HG02678 (cell line): ENCODE data around the gene DRGX.

Source experiments
- ATAC-seq: cut with Tn5 transposase; IDR thresholded peaks from one replicate; pipeline ENCODE4 v1.9.1; 2021; ENCODE audit warnings: mild to moderate bottlenecking, moderate library complexity; ENCODE audit not compliant: unreplicated experiment

DRGX gene

GRCh38 chr10:49363309-49364031 is 32.4 kb downstream of the DRGX start:
- ATAC-seq, result no peak

DNA sequence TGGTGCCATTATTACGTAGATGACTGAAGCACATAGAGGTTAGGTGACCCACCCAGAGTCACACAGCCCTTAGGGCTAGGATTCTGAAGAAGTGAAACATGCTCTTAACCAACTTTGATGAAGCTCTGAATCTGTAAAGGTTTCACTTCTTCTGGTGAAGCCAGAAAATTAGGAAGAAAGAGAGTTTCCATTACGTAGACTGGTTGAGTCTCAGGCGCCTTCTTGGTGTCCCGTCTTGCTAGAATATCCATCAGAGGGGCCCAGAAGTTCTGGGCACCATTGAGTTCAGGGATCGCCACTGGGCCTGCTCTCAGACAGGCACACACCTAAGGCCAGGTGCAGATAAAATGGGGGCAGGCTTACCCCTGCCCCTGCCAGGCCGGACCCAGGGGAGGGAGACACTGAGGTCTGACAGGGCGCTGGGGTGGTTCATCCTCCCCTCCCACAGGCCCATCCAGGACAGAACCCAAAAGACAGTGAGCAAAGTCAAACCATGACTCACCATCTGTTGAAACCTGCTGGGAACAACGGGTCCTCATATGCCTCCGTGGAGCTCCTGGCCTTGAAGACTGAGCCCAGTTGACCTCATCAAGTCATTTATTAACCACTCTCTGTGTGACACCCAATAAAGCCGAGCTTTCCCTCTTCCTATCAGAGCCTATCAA is 33.2 kb downstream of the DRGX start:
- peak; percentile 91 for ATAC-seq

DNA sequence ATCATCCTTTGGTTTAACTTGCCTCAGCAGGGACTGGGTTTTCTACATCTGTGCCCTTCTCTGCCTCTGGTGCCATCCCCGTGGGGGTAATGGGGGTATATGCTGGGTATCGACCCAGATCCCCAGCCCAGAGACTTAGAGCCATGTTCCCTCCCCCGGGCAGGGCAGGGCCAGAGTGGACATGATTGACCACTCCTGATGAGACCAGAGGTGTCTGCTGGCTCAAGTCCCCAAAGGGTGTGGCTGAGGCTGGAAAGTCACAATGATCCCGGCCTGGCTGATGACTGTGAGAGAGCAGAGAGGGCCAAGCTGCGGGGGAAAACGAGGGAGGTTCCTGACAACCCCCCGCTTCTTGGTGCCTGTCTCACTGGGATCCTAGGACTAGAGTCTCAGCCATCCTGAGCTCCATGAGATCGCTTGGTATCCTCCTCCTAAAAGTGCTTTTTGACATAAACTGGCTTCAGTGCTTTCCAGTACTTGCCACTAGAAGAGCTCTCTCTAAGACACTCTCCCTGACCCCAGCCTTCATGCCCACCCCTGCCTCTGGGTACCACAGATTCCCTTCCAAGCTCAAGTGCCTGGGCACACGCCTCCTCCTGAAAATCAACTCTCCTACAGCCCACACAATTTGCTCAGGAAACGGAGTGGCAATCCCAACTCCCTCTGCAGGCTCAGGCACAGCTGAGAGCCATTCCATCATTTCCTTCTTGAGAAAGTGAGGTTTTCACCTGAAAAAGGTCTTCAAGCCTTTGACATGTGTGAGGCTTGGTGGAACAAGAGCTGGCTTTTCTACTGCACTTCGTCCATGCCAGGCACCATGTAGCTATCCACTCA is 33.9 kb downstream of the DRGX start:
- no peak for ATAC-seq

DNA sequence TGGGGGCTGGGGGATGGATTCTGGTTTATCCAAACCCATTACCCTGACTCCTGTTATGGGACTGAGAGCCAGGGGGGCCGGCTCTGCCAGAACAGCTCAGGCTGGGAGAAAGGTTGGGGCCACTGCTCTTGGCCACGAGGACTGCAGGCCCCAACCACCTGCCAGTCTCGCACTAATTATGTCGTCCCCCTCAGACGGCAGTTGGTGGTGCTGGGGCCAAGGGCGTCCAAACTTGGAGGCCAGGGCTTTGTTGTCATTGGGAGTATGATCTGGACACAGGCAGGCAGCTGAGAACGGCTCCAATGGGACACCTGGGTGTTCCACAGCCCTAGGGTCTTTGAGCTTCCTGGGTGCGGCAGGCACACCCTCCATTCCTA is 34.7 kb downstream of the DRGX start:
- no peak for ATAC-seq

GRCh38 chr10:49360271-49361177 is 35.4 kb downstream of the DRGX start:
- ATAC-seq, result no peak

DNA sequence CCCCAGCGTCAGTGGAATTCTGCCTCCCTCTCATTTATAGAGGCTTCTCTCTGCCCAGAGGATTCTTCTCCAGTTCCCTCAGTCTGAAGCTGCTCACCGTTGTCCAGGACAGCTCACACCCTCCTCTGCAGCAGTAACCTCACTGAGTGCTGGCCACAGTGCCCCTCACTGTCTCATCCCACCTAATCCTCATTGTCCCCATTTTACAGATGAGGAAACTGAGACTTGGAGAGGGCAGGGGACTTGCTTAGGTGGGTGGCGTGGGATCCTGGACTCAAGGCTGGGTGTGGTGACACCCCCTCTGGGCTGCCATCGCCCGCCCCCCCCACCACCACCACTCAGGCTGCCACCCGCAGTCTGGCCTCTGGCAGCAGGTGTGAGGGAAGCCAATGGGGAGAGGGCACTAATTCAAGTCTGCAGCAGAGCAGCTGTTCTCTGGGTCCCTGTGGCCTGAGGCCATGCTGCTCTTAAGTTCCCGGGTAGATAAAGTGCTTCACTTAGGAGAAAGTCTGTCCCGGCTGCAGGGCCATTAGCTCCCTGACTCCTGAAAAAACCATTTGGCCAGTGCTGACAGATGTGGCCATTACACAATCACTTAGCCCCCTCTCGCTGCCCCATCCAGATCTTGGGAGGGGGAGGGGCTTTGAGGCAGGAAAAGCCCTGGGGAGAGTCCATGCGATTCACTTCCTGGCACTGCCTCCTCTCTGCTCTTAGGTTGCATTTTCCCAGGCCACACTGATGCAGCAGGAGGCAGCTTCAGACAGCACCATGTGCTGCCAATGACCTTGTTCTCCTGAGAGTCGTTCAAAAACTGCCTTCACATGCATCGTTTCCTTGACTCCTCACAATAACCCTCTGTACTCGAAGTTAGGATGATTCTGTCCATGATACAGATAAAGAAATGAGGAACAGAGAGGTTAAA is 36.3 kb downstream of the DRGX start:
- no peak for ATAC-seq

- no peak for ATAC-seq
These were observed 38.0 kb downstream of the DRGX start for GRCh38 chr10:49357910-49358309.

- no peak for ATAC-seq
These were observed 38.9 kb downstream of the DRGX start for GRCh38 chr10:49356944-49357343.

GRCh38 chr10:49356181-49356580 is 39.7 kb downstream of the DRGX start:
- ATAC-seq, result no peak

DNA sequence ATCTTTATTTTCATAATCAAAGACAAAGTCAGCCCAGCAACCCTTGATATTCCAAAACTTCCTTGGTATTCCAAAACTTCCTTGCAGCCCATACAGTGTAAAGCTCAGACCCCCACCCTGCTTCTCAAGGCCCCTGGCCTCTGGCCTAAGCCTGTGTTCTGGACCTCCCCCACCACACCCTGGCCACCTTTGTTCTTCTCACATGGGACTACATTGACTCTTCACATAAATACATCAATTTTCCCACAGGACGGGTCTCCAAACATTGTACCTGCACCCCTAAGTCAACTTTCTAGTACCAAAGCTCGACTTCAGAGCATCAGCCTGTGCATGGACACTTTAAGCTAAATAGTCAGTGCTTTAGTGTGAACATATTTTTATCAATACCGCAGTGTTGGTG is 40.7 kb downstream of the DRGX start:
- no peak for ATAC-seq

- ATAC-seq, result no peak
These were observed 41.3 kb downstream of the DRGX start for GRCh38 chr10:49354593-49354992.

DNA sequence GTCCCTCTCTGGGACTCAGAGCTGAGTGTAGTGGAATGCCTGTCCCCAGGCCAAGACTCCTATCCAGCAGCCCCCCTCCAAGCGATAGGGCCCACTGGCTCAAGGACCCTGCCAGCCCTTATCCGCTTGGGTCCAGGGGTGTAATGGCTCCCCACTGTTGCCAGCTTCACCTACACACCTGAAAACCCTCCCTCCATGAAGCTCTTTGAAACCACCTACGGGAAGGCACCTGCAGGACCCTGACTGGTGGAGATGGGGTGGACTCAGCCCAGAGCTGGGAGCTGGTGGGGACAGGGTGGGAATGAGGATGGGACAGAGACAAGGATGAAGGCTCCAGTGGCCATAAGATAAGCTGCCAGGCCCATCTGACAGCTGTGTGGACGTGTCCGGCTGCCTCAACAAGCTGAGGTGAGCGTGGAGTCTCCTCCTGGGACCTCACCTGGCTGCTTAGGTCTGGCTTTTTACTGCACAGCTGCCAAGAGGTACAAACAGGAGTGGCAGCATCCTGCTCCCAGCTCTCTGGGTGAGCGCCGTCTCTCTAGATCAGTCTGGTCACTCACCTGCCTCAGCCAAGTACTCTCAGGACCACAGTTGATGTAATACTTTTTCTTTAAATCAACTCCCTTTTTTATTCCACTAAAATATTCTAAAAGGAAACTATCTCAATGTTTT is 41.9 kb downstream of the DRGX start:
- no peak for ATAC-seq

DNA sequence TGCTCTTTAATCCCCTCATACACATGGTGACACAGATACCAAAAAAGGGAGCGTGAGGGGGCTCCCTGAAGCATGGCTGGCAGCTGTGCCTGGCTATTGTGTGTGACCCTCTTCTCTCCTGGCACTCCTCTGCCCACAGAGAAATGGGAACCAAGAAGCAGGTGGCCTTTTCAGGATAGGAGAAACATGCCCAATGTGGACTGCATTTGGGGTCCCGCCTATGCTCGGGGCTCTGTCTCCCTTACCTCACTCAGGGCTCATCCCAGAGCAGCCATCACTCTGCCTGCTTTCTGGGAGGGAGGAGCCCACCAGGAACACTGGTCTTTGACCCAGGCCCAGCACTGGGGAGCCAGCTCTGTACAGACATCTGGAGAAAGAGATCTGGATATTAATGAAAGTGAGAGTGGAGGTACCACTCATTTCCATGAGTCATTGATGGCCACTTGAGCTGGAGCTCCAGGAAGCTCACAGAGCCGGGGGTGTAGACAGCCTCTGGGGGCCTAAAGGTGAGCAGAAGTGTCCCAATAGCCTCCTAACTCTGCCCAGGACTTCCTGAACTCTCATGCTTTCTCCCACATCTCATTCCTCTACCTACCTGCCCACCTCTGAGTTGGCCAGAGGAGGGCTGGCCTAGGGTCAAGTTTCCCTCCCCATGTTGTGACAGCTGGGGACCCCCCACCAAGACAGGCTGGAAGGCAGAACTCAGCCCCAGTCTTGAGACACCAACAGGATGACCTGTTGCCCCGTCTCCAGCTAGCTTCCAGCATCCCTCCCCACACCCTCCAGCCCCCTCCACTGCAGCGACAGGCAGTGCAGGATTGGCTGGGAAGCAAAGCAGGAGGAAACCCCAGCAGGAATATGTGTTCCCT is 42.6 kb downstream of the DRGX start:
- no peak for ATAC-seq

GRCh38 chr10:49352323-49352722 is 43.6 kb downstream of the DRGX start:
- no peak for ATAC-seq

GRCh38 chr10:49351669-49352068 is 44.2 kb downstream of the DRGX start:
- ATAC-seq, result no peak

- no peak for ATAC-seq
These were observed 44.9 kb downstream of the DRGX start for GRCh38 chr10:49350846-49351532.

DNA sequence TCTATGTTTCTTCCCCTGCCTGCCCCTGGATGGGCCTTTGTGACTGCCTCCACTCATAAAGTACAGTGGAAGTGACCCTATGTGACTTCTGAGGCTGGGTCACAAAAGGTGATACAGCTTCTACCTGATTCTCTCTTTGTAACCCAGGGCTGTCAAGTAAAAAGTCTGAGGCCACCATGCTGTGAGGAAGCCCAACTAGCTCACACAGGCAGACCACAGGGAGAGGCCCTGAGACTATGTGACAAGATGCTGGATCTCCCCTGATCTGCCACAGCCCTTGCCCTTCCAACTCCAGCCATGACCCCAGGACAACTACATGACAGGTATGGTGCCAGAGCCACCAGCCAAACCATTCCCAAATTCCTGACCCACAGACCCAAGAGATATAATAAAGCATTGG is 45.8 kb downstream of the DRGX start:
- no peak for ATAC-seq

DNA sequence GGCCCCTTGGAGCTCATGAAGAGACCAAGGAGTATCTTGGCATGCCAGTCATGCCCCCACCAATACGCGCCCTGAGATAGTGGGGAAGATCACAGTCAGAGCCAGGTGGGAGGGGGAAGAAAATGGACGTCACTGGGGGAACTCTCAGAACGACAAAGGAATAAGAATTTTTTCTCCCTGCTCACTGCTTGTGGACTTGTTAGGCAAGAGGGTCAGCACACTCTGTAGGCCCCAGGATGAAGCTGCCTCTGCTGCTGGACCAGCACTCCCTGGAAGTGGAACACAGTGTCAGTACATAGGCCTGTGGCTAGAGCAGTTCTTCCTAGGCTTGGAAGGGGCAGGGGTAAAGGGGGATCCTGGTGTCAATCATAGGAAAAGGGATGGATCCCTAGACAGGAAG is 46.5 kb downstream of the DRGX start:
- no peak for ATAC-seq
